ENCODE data around the gene MBP. TPM values are rescaled to one million over a fixed set of nuclear protein-coding genes. Genes with fewer than 3 reads are reported as not detected.

MBP gene
- total and polyA plus RNA-seq, 2 donors (not counting 1 experiment from before 2014, with no cell fraction given), result 2.3 to 3.6 TPM

- no peaks in the 10 kb centered on the region for H3K9me3 ChIP-seq (ENCODE audit: control insufficient read depth, insufficient read depth, low read depth, low read length)
- no peak overlapping the region for H3K4me3 ChIP-seq (replicated peaks in 1 of 4; ENCODE audit: control extremely low read depth in 1 of 4, insufficient read depth in 1 of 4, low read depth in 3 of 4, low read length in 4 of 4)
- DNase-seq (ENCODE audit: low read depth in 2 of 2), result no peak
- H3K9ac ChIP-seq (ENCODE audit: insufficient read depth, low read length), result no peak overlapping the region
- H3K27ac ChIP-seq (ENCODE audit: insufficient read depth, low read length), result no peak overlapping the region
- no peak overlapping the region for H2AFZ ChIP-seq (ENCODE audit: low read length)
- no peak overlapping the region for H3K4me2 ChIP-seq (ENCODE audit: extremely low read depth, insufficient read depth, low read length)
- no peaks in the 10 kb centered on the region for H3K79me2 ChIP-seq (ENCODE audit: control insufficient read depth, insufficient read depth, low read length)
- H3K4me1 ChIP-seq (ENCODE audit: control insufficient read depth, extremely low read depth, insufficient read depth, low read length), result no peaks in the 10 kb centered on the region
- no peaks in the 10 kb centered on the region for H4K20me1 ChIP-seq (ENCODE audit: control insufficient read depth, extremely low read depth, insufficient read depth, low read length)
- H3K36me3 ChIP-seq (ENCODE audit: control insufficient read depth, insufficient read depth, low read length), result no peaks in the 10 kb centered on the region
- no peaks in the 10 kb centered on the region for H3K27me3 ChIP-seq (ENCODE audit: control insufficient read depth, insufficient read depth, low read length)
- TF ChIP-seq EZH2 (IDR thresholded peaks at IDR 0.05; ENCODE audit: low read length, missing control alignments), result no peak
- TF ChIP-seq CTCF (conservative IDR thresholded peaks at IDR 0.05 in 1 of 2, IDR thresholded peaks at IDR 0.05 in 1 of 2; ENCODE audit: low read depth in 1 of 2, low read length in 2 of 2), result no peak
These were observed 100.9 kb downstream of the MBP start for GRCh38 chr18:77031662-77032061.

- no peak for DNase-seq (ENCODE audit: low read depth in 2 of 2)
- no peak overlapping the region for H2AFZ ChIP-seq (ENCODE audit: low read length)
- no peaks in the 10 kb centered on the region for H3K9me3 ChIP-seq (ENCODE audit: control insufficient read depth, insufficient read depth, low read depth, low read length)
- H3K79me2 ChIP-seq (ENCODE audit: control insufficient read depth, insufficient read depth, low read length), result no peaks in the 10 kb centered on the region
- H3K36me3 ChIP-seq (ENCODE audit: control insufficient read depth, insufficient read depth, low read length), result no peaks in the 10 kb centered on the region
- no peaks in the 10 kb centered on the region for H3K27me3 ChIP-seq (ENCODE audit: control insufficient read depth, insufficient read depth, low read length)
- H3K9ac ChIP-seq (ENCODE audit: insufficient read depth, low read length), result no peak overlapping the region
- no peak overlapping the region for H3K4me3 ChIP-seq (replicated peaks in 1 of 4; ENCODE audit: control extremely low read depth in 1 of 4, insufficient read depth in 1 of 4, low read depth in 3 of 4, low read length in 4 of 4)
- H3K4me1 ChIP-seq (ENCODE audit: control insufficient read depth, extremely low read depth, insufficient read depth, low read length), result no peaks in the 10 kb centered on the region
- H3K27ac ChIP-seq (ENCODE audit: insufficient read depth, low read length), result no peak overlapping the region
- H4K20me1 ChIP-seq (ENCODE audit: control insufficient read depth, extremely low read depth, insufficient read depth, low read length), result no peaks in the 10 kb centered on the region
- no peak overlapping the region for H3K4me2 ChIP-seq (ENCODE audit: extremely low read depth, insufficient read depth, low read length)
- TF ChIP-seq EZH2 (IDR thresholded peaks at IDR 0.05; ENCODE audit: low read length, missing control alignments) (no peak), CTCF (conservative IDR thresholded peaks at IDR 0.05 in 1 of 2, IDR thresholded peaks at IDR 0.05 in 1 of 2; ENCODE audit: low read depth in 1 of 2, low read length in 2 of 2) (no peak)
These were observed 102.4 kb downstream of the MBP start for GRCh38 chr18:77030201-77030600.

- H3K4me3 ChIP-seq (replicated peaks in 1 of 4; ENCODE audit: control extremely low read depth in 1 of 4, insufficient read depth in 1 of 4, low read depth in 3 of 4, low read length in 4 of 4), result no peak overlapping the region
- no peaks in the 10 kb centered on the region for H3K79me2 ChIP-seq (ENCODE audit: control insufficient read depth, insufficient read depth, low read length)
- no peak overlapping the region for H3K27ac ChIP-seq (ENCODE audit: insufficient read depth, low read length)
- TF ChIP-seq EZH2 (IDR thresholded peaks at IDR 0.05; ENCODE audit: low read length, missing control alignments) (no peak), CTCF (conservative IDR thresholded peaks at IDR 0.05 in 1 of 2, IDR thresholded peaks at IDR 0.05 in 1 of 2; ENCODE audit: low read depth in 1 of 2, low read length in 2 of 2) (no peak)
- H3K27me3 ChIP-seq (ENCODE audit: control insufficient read depth, insufficient read depth, low read length), result no peaks in the 10 kb centered on the region
- H2AFZ ChIP-seq (ENCODE audit: low read length), result no peak overlapping the region
- no peak for DNase-seq (ENCODE audit: low read depth in 2 of 2)
- H3K9me3 ChIP-seq (ENCODE audit: control insufficient read depth, insufficient read depth, low read depth, low read length), result no peaks in the 10 kb centered on the region
- H3K9ac ChIP-seq (ENCODE audit: insufficient read depth, low read length), result no peak overlapping the region
- H3K4me1 ChIP-seq (ENCODE audit: control insufficient read depth, extremely low read depth, insufficient read depth, low read length), result no peaks in the 10 kb centered on the region
- H4K20me1 ChIP-seq (ENCODE audit: control insufficient read depth, extremely low read depth, insufficient read depth, low read length), result no peaks in the 10 kb centered on the region
- H3K36me3 ChIP-seq (ENCODE audit: control insufficient read depth, insufficient read depth, low read length), result no peaks in the 10 kb centered on the region
- no peak overlapping the region for H3K4me2 ChIP-seq (ENCODE audit: extremely low read depth, insufficient read depth, low read length)
These were observed 106.7 kb downstream of the MBP start for GRCh38 chr18:77025831-77026363.
